ENCODE measurements around the gene ASCC3. TPM values are rescaled to one million over a fixed set of nuclear protein-coding genes. Genes with fewer than 3 reads are reported as not detected.
"Not testable (repeated sequence)": the region's sequence is repeated elsewhere in the genome, so short reads cannot be mapped to it uniquely, and the experiment has no call there.

ASCC3 gene
- total and polyA plus RNA-seq, 12 donors, result 3.9 to 22.9 (median 16.1) TPM

DNA sequence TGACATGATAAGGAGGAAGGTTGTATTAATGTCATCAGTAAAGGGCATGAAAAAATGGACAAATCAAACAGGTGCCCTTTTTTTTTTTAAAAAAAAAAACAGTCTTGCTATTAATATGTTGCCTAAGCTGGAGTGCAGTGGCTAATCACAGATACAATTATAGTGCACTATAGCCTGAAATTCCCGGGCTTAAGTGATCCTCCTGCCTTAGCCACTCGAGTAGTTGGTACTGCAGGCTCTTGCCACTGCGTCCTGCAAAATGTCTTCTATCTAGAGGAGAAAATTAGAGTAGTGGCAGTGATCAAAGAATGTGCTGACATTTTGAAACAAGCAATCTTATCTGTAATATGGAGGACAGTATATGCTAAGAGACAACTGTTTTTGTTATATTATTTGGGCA is 127.7 kb downstream of the ASCC3 start:
- TF ChIP-seq, protein P1, sequence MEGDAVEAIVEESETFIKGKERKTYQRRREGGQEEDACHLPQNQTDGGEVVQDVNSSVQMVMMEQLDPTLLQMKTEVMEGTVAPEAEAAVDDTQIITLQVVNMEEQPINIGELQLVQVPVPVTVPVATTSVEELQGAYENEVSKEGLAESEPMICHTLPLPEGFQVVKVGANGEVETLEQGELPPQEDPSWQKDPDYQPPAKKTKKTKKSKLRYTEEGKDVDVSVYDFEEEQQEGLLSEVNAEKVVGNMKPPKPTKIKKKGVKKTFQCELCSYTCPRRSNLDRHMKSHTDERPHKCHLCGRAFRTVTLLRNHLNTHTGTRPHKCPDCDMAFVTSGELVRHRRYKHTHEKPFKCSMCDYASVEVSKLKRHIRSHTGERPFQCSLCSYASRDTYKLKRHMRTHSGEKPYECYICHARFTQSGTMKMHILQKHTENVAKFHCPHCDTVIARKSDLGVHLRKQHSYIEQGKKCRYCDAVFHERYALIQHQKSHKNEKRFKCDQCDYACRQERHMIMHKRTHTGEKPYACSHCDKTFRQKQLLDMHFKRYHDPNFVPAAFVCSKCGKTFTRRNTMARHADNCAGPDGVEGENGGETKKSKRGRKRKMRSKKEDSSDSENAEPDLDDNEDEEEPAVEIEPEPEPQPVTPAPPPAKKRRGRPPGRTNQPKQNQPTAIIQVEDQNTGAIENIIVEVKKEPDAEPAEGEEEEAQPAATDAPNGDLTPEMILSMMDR (IDR thresholded peaks at IDR 0.05), result no peak
- H3K36me3 ChIP-seq, result peaks cover 0 to 20% (median 0%) of the 10 kb centered on the region in 9 donors
- H3K9me3 ChIP-seq, result peaks cover 0 to 2% (median 0%) of the 10 kb centered on the region in 11 donors
- H3K4me1 ChIP-seq, result no peaks in the 10 kb centered on the region
- DNase-seq (no peak), ATAC-seq (no peak)
- intact Hi-C loops (cut with DNase I), result no loop called here
- no peak overlapping the region for H3K27ac ChIP-seq
- WGBS, 2 donors, result 54 to 62% methylated on average over 3 of the region's 3 CpGs
- no peak overlapping the region for H3K4me3 ChIP-seq
- no peaks in the 10 kb centered on the region for H3K27me3 ChIP-seq

DNA sequence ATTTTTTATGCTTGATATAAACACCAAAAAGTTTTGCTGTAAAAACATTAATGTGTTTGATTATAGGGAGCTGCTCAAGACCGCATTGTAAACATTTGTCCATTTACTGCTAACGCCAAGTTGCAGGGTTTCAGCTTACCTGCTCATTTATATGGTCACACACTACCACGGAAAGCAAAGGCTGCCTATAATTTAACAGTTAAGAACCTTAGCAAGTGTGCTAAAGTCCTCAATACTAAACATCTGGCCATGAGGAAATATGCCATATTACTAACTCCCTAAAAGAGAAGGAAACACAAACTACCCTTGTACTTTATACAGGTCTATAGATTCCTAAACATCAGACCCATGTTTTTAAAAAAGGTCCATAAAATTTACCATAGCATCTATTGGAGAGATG is 129.5 kb downstream of the ASCC3 start:
- no peak for ATAC-seq
- H3K9me3 ChIP-seq, result no peaks in the 10 kb centered on the region
- no peaks in the 10 kb centered on the region for H3K27me3 ChIP-seq
- no peaks in the 10 kb centered on the region for H3K4me1 ChIP-seq
- 63 to 65% methylated on average over 3 of the region's 3 CpGs for WGBS, 2 donors
- intact Hi-C loops (cut with DNase I), result no loop called here
- no peak for DNase-seq
- TF ChIP-seq, protein P1 (IDR thresholded peaks at IDR 0.05), result no peak
- peaks cover 0 to 36% (median 0%) of the 10 kb centered on the region in 9 donors for H3K36me3 ChIP-seq
- H3K4me3 ChIP-seq, result no peak overlapping the region
- H3K27ac ChIP-seq, result no peak overlapping the region

DNA sequence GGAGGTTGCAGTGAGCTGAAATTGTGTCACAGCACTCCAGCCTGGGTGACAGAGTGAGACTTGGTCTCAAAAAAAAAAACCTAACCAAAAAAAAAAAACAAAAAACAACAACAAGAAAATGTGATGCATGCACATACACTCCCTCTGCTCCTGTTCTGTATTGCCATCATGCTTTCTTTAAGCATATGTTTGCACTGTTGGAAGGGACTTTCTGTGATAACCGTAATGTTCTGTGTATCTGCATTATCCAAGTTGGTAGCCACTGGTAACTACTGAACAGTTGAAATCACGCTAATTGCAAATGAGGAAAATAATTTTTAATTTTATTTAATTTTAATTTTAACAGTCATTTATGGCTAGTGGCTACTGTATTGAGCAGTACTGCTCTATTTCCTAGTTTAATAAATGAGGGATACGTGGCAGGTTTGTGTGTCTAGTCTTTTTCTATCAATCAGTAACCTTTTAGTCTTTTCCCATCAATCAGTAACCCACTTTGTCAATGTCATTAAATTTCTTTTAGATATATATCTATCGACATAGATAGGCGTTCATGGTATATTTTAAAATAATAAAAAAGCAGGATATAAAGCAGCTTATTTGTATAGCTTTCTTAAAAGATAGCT is 135.6 kb downstream of the ASCC3 start:
- H3K27me3 ChIP-seq, result no peaks in the 10 kb centered on the region
- no peak overlapping the region for H3K27ac ChIP-seq
- no peaks in the 10 kb centered on the region for H3K4me1 ChIP-seq
- DNase-seq, result no peak
- TF ChIP-seq, protein P1 (IDR thresholded peaks at IDR 0.05), result no peak
- WGBS, 2 donors, result 96 to 98% methylated on average over 5 of the region's 5 CpGs
- H3K36me3 ChIP-seq, result peaks cover 0 to 39% (median 5%) of the 10 kb centered on the region in 9 donors
- peaks cover 0 to 4% (median 0%) of the 10 kb centered on the region in 11 donors for H3K9me3 ChIP-seq
- H3K4me3 ChIP-seq, result no peak overlapping the region
- ATAC-seq, result no peak
- intact Hi-C loops (cut with DNase I), result no loop called here

GRCh38 chr6:100740439-100740838 is 140.7 kb downstream of the ASCC3 start:
- H3K9me3 ChIP-seq, result peaks cover 0 to 18% (median 0%) of the 10 kb centered on the region in 11 donors
- intact Hi-C loops (cut with DNase I), result no loop called here
- H3K36me3 ChIP-seq, result peaks cover 0 to 18% (median 5%) of the 10 kb centered on the region in 9 donors
- H3K4me3 ChIP-seq, result no peak overlapping the region
- DNase-seq (no peak), ATAC-seq (no peak)
- TF ChIP-seq, protein P1 (IDR thresholded peaks at IDR 0.05), result no peak
- H3K27me3 ChIP-seq, result no peaks in the 10 kb centered on the region
- H3K4me1 ChIP-seq, result no peaks in the 10 kb centered on the region
- no peak overlapping the region for H3K27ac ChIP-seq

DNA sequence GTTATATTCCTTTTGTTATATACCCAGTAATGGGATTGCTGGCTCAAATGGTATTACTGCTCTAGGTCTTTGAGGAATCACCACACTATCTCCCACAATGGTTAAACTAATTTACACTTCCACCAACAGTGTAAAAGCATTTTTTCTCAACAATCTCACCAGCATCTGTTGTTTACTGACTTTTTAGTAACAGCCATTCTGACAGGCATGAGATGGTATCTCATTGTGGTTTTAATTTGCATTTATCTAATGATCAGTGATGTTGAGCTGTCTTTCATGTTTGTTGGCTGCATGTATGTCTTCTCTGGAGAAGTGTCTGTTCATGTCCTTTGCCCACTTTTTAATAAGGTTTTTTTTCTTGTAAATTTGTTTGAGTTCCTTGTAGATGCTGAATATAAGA is 143.4 kb downstream of the ASCC3 start:
- H3K27ac ChIP-seq; H3K27me3 ChIP-seq; intact Hi-C loops (cut with DNase I); H3K4me3 ChIP-seq; H3K4me1 ChIP-seq; DNase-seq; ATAC-seq: not testable (repeated sequence)
- Histone ChIP-seq H3K9me3 (peaks cover 0 to 18% (median 0%) of the 10 kb centered on the region in 11 donors), H3K36me3 (peaks cover 0 to 12% (median 4%) of the 10 kb centered on the region in 9 donors)
